NCI-H446 treated with DMSO at 0.1 percent for 48 hours (cell line): ENCODE measurements around the gene MTTP.
A peak's percentile ranks its signal among the peaks of the same experiment; 100 is the strongest.
"Not testable (repeated sequence)": the region's sequence is repeated elsewhere in the genome, so short reads cannot be mapped to it uniquely, and the experiment has no call there.

Experiments
- DNase-seq: peaks from one replicate; lab custom pipeline; 2025; lab: John Stamatoyannopoulos, UW

The MTTP gene

GRCh38 chr4:99574530-99575324 is at the start of gene MTTP:
TSS of gene MTTP (plus strand) at chr4:99574824. CDS start at chr4:99574910, 86 bp downstream.
- no peak for DNase-seq

GRCh38 chr4:99529228-99529627 is 45.4 kb upstream of the MTTP start:
- no peak for DNase-seq

DNA sequence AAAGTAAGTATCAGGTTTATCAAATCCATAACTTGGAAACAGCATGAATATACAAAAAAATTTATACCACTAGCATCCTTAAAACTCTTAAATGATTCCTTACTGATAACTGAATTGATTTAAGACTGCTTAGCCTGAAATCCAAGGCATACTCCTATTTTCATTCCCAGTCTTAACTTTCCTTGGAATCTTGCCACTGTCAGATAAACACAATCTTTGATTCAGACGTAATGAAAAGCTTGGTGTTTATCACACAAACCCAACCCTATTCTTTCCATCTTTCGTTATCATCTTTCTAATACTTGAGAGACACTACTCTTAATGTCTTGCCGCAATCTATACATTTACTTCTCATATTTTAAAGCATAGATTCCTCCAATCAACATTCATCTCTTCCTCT is 44.7 kb upstream of the MTTP start:
- no peak for DNase-seq

- DNase-seq: not testable (repeated sequence)
These were observed 39.9 kb upstream of the MTTP start for GRCh38 chr4:99534699-99535098.

DNA sequence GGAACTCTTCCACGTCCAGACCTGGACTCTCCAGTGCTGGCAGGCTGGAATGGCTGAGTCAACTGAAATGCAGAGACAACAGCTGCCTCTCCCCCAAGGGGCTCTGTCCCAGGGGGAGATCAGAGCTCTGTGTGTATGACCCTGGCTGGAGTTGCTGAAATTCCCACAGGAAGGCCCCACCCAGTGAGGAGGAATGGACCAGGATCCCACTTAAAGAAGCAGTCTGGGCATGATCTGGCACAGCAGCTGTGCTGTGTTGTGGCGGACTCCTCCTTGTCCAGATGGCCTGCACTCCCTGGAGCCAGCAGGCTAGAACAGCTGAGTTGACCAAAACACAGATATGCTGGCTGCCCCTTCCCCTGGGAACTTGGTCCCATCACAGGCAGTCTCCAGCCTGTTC is 38.4 kb upstream of the MTTP start:
- DNase-seq: no peak

GRCh38 chr4:99536848-99537247 is 37.8 kb upstream of the MTTP start:
- DNase-seq: no peak

DNA sequence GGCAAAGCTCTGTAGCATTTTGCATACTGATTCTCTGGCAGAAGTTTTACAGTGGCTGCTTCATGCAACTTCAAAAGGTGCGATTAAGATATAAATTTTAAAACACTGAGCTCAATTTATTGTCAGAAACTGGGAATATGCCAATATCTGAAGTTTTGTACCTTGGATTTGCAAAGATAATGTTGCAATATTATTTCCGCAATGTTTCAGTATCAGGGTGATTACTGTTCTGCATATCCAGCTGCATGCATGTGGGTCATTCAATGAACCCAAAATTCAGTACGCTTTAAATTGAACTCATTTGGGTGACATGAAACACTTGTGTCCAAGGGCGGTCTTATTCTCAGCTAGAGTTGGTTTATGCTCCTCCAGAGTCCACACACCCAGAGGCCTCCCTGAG is 37.0 kb upstream of the MTTP start:
- no peak for DNase-seq

DNA sequence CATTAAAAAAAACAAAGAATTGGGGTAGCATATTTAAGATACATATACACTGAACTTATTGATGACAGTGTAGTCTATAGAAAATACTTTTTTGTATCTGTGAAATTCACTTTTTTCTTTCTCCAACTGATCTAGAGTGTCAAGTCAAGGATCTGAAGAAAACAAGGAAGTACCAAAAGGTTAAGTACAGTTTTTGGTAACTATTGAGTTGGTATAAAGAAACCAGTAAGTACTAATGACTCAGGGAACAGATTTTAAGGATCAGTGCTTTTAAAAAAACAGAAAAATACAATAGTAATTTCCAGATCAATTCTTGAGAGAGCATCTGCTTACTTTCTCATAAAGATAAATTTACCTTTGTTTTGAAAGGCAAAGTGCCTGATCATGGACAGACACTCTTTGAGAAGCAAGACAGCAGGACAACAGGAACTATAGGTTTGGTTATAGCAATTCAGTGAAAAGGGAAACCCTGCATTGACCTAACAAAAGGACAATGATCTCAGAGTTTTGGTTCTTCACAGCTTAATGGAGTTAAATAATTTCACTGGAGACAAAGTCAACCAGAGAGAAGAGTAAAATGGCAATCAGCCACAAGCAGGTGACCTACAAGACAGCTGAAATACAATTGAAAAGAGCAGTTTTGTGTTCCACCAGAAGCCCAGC is 34.2 kb upstream of the MTTP start:
- DNase-seq: no peak

- no peak for DNase-seq
These were observed 21.8 kb upstream of the MTTP start for GRCh38 chr4:99552872-99553271.

DNA sequence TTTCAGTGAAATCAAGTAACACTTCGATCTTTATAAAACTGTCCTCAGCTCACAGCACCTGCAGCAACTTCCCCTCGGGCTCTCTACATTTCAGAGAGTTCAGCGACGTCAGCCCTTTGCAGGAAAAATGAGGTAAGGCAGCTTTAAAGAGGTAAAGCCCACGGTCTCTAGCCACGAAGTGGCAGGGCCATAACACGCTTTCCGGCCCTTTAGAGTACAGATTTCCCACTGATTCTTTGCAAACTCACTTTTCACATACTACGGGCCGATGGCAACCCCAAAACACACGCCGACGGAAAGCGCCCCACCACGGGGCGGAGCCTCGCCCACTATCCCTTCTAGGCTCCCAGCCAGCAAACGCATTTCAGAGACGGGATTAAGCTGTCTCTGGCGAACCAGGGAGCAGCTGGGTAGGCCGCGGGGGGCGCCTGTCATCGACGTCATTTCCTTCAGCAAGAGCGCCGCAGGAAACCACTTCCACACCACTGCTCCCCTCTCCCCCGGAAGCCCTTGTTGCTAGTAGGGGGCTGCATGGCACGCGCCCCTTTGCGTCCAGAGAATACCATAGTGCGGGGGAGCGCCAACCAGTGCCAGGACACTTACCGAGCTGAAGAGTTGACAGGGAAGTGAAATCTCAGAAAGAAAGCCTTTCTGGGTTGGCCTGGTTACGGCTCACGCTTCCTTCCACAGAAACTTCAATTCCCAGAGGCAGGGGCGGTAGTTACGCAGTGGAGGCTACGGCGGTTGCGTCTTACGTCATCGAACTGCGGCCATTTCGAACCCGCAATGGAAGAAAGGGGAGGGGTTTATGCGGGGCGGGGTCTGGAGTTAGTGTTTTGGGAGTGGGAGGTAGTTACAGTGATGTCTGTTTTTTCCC is 11.1 kb upstream of the MTTP start, which contains the start of gene TRMT10A:
TRMT10A (minus strand) TSS at position 730 of the 877 bp plus-strand sequence. CDS start 4,701 bp downstream, outside the sequence.
- DNase-seq: peak; percentile 95

DNA sequence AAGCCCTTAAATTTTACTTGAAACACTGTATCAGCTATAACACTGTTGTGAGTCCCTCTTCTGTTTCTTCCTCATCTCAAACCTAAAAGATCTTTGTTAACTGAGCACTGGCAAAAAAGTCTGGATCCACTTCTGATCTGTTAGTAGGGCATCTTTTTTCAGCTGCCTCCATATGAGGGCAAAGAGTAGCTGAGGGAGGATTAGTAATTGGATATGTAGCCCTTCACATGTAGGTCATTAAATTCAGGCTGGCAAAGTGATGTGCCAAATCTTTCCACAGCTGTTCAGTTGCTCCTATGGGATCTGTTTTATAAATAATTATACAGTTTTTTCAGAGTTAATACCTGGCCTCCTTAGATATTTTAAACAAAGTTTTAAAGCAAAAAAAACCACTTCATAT is 9.7 kb upstream of the MTTP start:
- no peak for DNase-seq

DNA sequence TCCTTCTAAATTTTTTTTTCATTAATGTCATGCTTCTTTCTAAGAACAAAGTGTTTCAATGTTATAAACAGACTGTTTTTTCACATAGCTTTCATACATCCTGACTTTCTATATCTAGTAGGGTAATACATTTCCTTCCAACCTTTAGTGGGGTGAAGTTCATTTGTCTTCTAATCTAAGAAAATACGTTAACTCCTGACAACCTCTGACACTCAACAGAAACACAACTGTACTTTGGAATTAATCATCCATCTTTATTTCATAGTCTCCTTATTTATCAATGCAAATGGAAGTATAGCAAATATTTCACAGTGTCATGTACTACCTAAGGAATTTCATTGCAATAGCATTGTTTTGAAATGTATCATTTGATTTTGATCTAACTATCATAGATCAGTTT is 2.7 kb upstream of the MTTP start:
- no peak for DNase-seq

GRCh38 chr4:99572527-99573240 is 1.9 kb upstream of the MTTP start:
- DNase-seq: no peak

GRCh38 chr4:99573735-99574368 is 772 bp upstream of the MTTP start:
- no peak for DNase-seq

DNA sequence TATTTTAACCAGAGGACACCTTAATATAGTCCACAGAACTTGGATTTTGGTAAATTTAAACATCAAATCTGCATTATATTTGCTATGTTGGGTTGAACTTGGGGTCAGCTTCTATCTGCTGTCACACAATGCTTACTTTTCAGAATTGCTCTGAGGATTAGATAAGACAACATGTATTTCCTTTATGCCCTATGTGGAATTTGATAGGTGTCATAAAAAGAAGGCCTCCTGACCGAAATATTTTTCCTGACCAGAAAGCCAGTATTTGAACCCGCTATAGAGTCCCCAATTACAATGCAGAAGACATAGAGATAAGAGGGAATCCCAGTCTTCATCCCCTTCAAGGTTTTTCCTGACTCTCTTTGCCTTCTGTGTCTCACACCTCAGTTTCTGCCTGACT is 4.1 kb downstream of the MTTP start:
- DNase-seq: no peak

- no peak for DNase-seq
These were observed 10.9 kb downstream of the MTTP start for GRCh38 chr4:99585516-99585915.

- no peak for DNase-seq
These were observed 11.7 kb downstream of the MTTP start for GRCh38 chr4:99586322-99586721.

GRCh38 chr4:99586797-99587196 is 12.2 kb downstream of the MTTP start:
- DNase-seq: no peak

DNA sequence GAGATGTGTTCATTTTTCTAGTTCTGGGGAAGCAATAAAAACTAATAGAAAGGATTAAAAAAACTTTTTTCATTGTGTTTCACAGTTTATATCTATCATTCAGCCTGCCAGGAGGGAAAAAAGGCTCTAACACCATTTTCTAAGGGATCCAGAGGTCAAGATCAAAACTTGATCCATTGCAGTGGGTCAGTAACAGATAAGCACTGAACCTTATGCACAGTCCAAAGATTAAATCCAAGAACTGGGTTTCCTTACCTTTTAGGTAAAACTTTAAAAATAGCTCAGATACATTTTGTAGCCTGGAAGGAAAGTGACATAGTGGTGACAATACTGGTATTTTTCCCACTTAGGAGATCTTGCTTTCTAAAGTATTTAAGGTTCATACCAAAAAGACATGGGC is 12.7 kb downstream of the MTTP start:
- DNase-seq: no peak

- DNase-seq: no peak
These were observed 13.2 kb downstream of the MTTP start for GRCh38 chr4:99587803-99588202.

GRCh38 chr4:99591757-99592156 is 17.1 kb downstream of the MTTP start:
- no peak for DNase-seq
